ENCODE results near the gene SMYD3.

Gene SMYD3

GRCh38 chr1:245858022-245858721, 648.9 kb downstream of the SMYD3 start:
- H3K27ac ChIP-seq, result no peak overlapping the region
- TF ChIP-seq CTCF (conservative IDR thresholded peaks at IDR 0.05) (no peak), ZFX (IDR thresholded peaks at IDR 0.05) (no peak)

- H3K27ac ChIP-seq, result no peak overlapping the region
- no peak for TF ChIP-seq ZFX (IDR thresholded peaks at IDR 0.05)
- TF ChIP-seq CTCF (conservative IDR thresholded peaks at IDR 0.05), result no peak
Measured at GRCh38 chr1:245856944-245857531, 650.0 kb downstream of the SMYD3 start.

- no peak for TF ChIP-seq ZFX (IDR thresholded peaks at IDR 0.05)
- TF ChIP-seq CTCF (conservative IDR thresholded peaks at IDR 0.05), result no peak
- no peak overlapping the region for H3K27ac ChIP-seq
Measured at GRCh38 chr1:245855846-245856730, 651.0 kb downstream of the SMYD3 start.

GRCh38 chr1:245853291-245853690, 653.8 kb downstream of the SMYD3 start:
- TF ChIP-seq ZFX (IDR thresholded peaks at IDR 0.05) (no peak), CTCF (conservative IDR thresholded peaks at IDR 0.05) (no peak)
- H3K27ac ChIP-seq, result no peak overlapping the region

- TF ChIP-seq ZFX (IDR thresholded peaks at IDR 0.05) (no peak), CTCF (conservative IDR thresholded peaks at IDR 0.05) (no peak)
- no peak overlapping the region for H3K27ac ChIP-seq
Measured at GRCh38 chr1:245843101-245843500, 664.0 kb downstream of the SMYD3 start.

GRCh38 chr1:245842106-245842505, 665.0 kb downstream of the SMYD3 start:
- TF ChIP-seq CTCF (conservative IDR thresholded peaks at IDR 0.05) (no peak), ZFX (IDR thresholded peaks at IDR 0.05) (no peak)
- H3K27ac ChIP-seq, result no peak overlapping the region

- H3K27ac ChIP-seq, result no peak overlapping the region
- TF ChIP-seq CTCF (conservative IDR thresholded peaks at IDR 0.05), result no peak
- no peak for TF ChIP-seq ZFX (IDR thresholded peaks at IDR 0.05)
Measured at GRCh38 chr1:245840971-245841370, 666.1 kb downstream of the SMYD3 start.

All from C4-2B (cell line).